HG03439 (cell line): ENCODE results near the gene PTPRN2.
"Not testable (repeated sequence)": the region's sequence is repeated elsewhere in the genome, so short reads cannot be mapped to it uniquely, and the experiment has no call there.

Experiments used
- ATAC-seq: cut with Tn5 transposase; IDR thresholded peaks from one replicate; pipeline ENCODE4 v1.9.1; 2021; ENCODE audit warnings: mild to moderate bottlenecking, moderate library complexity; ENCODE audit not compliant: unreplicated experiment

The PTPRN2 gene

GRCh38 chr7:158261362-158262235, 326.0 kb downstream of the PTPRN2 start:
- no peak for ATAC-seq

- no peak for ATAC-seq
Measured at GRCh38 chr7:158260567-158261361, 326.9 kb downstream of the PTPRN2 start.

DNA sequence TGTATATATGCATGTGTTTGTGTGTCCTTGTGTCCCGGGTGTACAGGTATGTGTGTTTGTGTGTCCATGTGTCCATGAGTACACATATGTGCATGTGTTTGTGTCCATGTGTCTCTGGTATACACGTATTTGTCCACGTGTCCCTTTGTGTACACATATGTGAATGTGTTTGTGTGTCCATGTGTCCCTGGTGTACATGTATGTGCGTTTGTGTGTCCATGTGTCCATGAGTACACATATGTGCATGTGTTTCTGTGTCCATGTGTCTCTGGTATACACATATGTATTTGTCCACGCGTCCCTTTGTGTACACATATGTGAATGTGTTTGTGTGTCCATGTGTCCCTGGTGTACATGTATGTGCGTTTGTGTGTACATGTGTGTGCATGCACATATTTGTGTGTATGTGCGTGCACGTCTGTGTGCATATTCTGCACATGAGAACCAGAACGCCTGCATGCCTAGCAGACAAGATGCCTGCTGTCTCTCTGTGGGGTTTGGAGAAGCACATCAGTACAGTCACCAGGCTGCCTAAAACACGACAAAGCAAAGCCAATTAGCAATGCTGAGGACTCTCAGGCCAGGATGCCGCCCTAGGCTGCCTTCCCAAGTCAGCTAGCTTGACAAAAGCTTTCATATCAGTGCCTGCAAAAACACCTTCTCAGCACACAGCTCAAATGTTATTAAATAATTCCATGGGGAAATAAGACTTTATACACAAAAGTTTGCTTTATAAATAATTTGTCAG, 327.8 kb downstream of the PTPRN2 start:
- ATAC-seq: no peak

DNA sequence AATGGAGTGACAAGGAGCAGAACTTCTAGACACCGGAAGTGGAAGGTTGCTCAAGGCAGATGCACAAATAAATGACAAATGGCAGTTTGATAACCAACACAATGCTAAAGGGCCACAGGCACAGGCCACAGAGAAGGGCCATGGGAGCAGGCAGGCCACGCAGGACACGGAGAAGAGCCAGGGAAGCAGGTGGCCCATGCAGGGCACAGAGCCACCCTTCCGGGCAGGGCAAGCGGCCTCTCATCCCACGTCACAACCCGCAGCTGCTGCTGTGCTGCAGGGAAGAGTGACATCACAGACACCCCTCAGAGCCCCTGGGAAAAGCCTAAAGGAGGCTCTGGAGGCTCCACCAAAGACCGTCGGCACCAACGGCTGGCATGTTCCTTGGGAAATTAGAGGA, 328.5 kb downstream of the PTPRN2 start:
- no peak for ATAC-seq

DNA sequence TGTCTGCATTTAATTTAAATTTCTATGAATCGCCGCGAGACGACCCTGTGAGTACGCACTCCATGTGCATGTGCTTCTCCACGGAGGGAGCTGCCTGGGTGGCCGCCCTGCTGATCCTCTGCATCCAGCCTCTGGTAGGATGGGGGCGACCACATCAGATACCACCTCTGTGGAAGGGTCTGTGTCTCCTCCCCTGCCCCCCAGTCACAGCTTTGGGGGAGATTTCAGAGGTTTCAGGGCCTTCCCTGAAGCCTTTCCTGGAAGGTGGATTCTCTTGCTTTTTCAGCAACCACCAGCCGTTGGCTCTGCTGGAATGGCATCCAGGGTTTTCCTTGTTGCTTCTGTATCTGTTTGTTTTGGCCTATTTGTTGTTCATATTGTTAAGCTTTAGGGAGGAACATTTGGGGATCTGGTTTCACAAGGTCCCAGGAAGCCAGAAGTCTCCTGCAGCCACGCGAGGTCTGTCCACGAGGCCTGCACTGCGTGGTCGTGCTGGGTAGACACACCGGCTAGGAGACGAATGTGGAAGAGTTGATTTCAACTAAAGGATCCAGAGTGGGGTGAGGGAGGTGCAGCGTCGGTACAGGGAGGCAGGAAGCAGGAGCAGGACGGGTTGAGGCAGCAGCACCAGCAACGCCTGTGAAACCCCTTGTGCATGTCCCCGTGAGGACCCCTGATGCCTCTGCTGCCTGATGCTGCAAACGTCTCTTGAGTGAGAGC, 329.1 kb downstream of the PTPRN2 start:
- ATAC-seq: no peak

- no peak for ATAC-seq
Measured at GRCh38 chr7:158257516-158258410, 329.9 kb downstream of the PTPRN2 start.

DNA sequence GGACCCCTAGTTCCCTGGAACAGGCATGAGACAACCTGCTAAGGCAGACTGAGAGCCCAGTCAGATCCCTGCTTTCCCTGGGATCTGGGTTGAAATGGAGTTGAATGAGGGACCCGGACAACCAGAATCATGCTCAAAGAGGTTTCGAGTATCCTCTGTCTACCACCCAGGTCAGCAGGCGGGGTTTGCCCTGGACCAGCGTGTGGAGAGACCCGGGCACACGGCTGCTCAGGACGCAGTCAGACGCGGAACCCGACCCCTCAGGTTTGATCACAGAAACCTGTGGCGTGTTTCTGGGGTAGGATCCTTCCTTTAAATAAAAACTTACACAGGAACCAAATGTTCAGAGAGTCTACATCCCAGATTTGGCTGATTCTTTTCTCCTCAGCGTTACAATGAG, 330.6 kb downstream of the PTPRN2 start:
- ATAC-seq: no peak

GRCh38 chr7:158256091-158256816, 331.4 kb downstream of the PTPRN2 start:
- no peak for ATAC-seq

- ATAC-seq: no peak
Measured at GRCh38 chr7:158255558-158255957, 332.1 kb downstream of the PTPRN2 start.

DNA sequence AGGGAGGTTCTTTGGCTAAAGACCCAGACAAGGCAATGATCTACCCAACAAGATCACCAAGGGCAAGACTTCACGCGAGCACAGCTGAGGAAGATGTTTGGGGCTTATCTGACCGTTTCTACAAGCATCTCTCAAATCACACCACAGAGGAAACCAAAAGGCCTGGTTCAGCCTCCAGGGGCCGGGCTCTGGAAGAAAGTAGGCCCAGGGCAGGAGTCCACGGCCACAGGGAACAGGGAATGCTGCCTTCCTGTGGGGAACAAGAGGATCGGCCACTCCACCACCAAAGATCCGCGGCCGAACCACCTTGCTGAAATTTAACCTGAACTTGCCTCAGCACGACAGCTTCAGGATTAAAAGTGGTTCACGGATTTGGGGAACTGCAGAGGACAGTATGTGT, 332.5 kb downstream of the PTPRN2 start:
- ATAC-seq: no peak

GRCh38 chr7:158253670-158254045, 334.0 kb downstream of the PTPRN2 start:
- not testable (repeated sequence) for ATAC-seq

DNA sequence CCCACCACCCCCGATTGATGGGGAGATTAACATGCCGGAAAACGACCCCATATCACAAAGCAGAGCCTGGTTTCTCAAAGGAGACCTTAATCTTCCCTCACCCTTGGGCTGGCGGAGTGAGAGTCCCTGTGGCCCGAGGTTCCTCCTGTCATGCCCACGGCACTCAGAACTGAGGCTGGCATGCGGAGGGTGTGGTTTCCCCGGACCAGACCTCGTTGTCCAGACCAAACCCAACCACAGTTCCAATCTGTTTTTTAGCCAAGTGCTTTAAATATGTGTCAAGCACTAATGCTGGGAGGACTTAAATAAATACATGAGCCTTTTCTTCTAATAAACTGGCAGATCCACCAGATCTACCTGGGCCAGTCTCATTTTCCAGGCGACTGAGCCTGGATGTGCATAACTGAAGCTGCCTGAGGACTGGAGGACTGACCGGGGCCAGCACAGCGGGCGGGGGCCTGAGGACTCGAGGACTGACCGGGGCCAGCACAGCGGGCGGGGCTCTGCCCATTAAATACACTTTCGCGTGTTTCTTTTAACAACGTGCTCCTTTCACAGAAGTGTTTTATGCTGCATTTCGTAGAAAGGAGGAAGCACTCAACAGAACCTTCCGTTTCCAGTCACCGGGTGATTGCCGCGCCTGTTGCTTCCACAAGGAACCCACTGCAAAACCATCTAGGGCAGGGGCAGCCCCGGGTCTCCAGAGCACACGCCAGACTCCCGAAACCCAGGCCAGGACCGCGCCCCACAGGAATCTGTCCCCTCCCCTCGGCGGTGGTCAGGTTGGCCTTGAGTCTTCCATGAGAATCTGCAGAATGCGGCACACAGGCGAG, 334.6 kb downstream of the PTPRN2 start:
- ATAC-seq: no peak

DNA sequence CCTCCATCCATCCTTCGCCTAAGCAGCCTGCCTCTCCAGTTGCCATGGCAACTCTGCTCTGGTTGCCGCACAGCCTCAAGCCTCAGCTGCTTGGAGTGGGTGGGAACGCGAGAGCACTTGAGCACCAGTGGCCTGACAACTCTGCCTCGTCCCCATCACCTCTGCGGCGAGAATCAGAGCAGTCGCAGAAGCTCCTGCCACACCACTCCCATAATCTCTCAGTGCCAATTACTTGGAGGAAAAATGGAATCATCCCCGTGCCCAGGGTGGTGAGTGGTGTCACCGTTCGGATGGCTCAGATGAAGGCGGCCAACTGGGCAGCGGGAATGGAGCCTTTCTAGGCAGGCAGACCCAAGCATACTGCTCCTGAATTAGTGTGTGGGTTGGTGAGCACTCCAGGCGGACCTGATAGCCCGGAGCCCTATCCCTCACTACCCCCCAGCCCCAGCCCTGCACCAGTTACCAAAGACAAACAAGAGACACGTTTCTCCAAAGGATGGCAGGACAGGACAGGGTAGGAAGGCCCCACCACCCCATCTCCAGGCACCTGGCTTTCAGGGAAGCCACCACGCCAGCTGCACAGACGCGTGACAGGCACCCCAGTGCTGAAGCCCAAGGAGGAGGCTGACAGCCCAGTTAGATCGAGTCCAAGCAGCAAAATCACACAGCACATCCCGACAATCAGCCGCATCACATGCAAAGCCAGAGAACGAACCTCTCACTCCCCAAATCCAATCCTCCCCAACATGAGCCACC, 335.4 kb downstream of the PTPRN2 start:
- no peak for ATAC-seq

GRCh38 chr7:158251061-158251965, 336.3 kb downstream of the PTPRN2 start:
- ATAC-seq: no peak

DNA sequence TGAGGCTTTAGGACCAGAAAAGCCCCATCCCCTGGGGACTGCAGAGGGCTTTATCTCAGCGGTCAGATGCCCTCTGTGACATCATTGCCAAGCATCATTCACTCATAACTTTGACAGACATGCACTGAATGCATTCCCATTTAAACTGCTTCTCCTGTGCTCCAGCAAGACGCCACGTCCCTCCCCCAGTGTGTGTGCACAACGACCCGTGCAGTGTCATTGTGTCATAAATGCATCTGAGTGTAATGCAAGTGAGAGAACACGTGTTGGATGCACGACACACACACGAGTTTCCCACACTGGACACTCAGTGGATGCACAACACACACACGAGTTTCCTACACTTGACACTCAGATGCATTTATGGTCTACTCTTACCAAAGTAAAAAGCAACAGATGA, 337.9 kb downstream of the PTPRN2 start:
- ATAC-seq: no peak

GRCh38 chr7:158248816-158249215, 338.8 kb downstream of the PTPRN2 start:
- ATAC-seq: no peak
